Measurements from ENCODE around the gene P2RX7.

Gene P2RX7

DNA sequence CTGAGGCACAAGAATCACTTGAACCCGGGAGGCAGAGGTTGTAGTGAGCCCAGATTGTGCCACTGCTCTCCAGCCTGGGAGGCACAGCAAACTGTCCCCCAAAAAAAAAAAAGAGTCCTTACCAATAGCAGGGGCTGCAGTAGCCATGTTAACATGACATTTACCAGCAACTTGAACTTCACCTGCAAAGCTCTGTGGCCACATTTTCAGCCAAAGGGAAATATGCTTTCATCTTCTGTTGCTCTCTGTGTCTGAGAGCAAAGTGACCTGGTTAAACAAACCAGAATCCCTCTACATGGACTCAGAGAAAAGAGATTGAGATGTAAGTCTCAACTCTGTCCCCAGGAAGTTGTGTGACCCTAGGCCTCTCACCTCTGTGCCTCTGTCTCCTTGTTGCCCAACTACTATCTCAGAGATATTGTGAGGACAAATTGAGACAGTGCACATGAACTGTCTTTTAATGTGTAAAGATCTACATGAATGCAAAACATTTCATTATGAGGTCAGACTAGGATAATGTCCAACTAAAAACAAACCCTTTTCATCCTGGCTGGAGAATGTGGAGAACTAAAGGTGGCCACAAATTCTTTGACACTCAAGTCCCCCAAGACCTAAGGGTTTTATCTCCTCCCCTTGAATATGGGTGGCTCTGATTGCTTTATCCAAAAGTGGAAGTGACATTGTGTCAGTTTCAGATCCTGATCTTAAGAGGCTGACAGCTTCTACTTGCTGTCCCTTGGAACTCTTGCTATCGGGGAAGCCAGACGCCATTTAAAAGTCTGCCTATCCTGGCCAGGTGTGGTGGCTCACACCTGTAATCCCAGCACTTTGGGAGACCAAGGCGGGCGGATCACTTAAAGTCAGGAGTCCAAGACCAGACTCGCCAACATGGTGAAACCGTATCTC lies 52.6 kb downstream of the P2RX7 start:
- no peak for TF ChIP-seq TOX (CRISPR knock-in tag; IDR thresholded peaks at IDR 0.05; ENCODE audit: borderline replicate concordance)
- TF ChIP-seq CSDC2 (CRISPR knock-in tag; IDR thresholded peaks at IDR 0.05) = no peak
- ATAC-seq = no peak

- no peak for ATAC-seq
- no peak for TF ChIP-seq ARNTL (CRISPR knock-in tag; IDR thresholded peaks at IDR 0.05; ENCODE audit: borderline replicate concordance, low read depth)
- TF ChIP-seq SNAI2 (CRISPR knock-in tag; IDR thresholded peaks at IDR 0.05) = no peak
- no peak for TF ChIP-seq CSDC2 (CRISPR knock-in tag; IDR thresholded peaks at IDR 0.05)
- no peak for TF ChIP-seq ZFP3 (CRISPR knock-in tag; IDR thresholded peaks at IDR 0.05)
- no peak for TF ChIP-seq TCF4 (CRISPR knock-in tag; IDR thresholded peaks at IDR 0.05; ENCODE audit: borderline replicate concordance)
- TF ChIP-seq BACH2 (CRISPR knock-in tag; IDR thresholded peaks at IDR 0.05; ENCODE audit: borderline replicate concordance) = no peak
- TF ChIP-seq ISL1 (CRISPR knock-in tag; IDR thresholded peaks at IDR 0.05) = no peak
- no peak for TF ChIP-seq GLIS3 (CRISPR knock-in tag; IDR thresholded peaks at IDR 0.05)
- TF ChIP-seq, protein P1, sequence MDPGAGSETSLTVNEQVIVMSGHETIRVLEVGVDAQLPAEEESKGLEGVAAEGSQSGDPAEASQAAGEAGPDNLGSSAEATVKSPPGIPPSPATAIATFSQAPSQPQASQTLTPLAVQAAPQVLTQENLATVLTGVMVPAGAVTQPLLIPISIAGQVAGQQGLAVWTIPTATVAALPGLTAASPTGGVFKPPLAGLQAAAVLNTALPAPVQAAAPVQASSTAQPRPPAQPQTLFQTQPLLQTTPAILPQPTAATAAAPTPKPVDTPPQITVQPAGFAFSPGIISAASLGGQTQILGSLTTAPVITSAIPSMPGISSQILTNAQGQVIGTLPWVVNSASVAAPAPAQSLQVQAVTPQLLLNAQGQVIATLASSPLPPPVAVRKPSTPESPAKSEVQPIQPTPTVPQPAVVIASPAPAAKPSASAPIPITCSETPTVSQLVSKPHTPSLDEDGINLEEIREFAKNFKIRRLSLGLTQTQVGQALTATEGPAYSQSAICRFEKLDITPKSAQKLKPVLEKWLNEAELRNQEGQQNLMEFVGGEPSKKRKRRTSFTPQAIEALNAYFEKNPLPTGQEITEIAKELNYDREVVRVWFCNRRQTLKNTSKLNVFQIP (CRISPR knock-in tag; IDR thresholded peaks at IDR 0.05; ENCODE audit: borderline replicate concordance, low read depth) = no peak
- TF ChIP-seq TSHZ2 (CRISPR knock-in tag; IDR thresholded peaks at IDR 0.05) = no peak
- TF ChIP-seq ZFP30 (CRISPR knock-in tag; IDR thresholded peaks at IDR 0.05) = no peak
- TF ChIP-seq ESRRG (CRISPR knock-in tag; IDR thresholded peaks at IDR 0.05) = no peak
- TF ChIP-seq OSR1 (CRISPR knock-in tag; IDR thresholded peaks at IDR 0.05) = no peak
These were observed 54.1 kb downstream of the P2RX7 start for GRCh38 chr12:121186826-121187225.

GRCh38 chr12:121187501-121187900 lies 54.8 kb downstream of the P2RX7 start:
- TF ChIP-seq ZNF8 (CRISPR knock-in tag; IDR thresholded peaks at IDR 0.05) (no peak), TCF4 (CRISPR knock-in tag; IDR thresholded peaks at IDR 0.05; ENCODE audit: borderline replicate concordance) (no peak), ZFP30 (CRISPR knock-in tag; IDR thresholded peaks at IDR 0.05) (no peak), TSHZ2 (CRISPR knock-in tag; IDR thresholded peaks at IDR 0.05) (no peak), PPARA (CRISPR knock-in tag; IDR thresholded peaks at IDR 0.05; ENCODE audit: borderline replicate concordance) (no peak), ZNF565 (CRISPR knock-in tag; conservative IDR thresholded peaks at IDR 0.05; ENCODE audit: low read depth) (no peak), ISL1 (CRISPR knock-in tag; IDR thresholded peaks at IDR 0.05) (no peak), ZC3H10 (CRISPR knock-in tag; IDR thresholded peaks at IDR 0.05) (no peak), GLIS3 (CRISPR knock-in tag; IDR thresholded peaks at IDR 0.05) (no peak), ZFP3 (CRISPR knock-in tag; IDR thresholded peaks at IDR 0.05) (no peak)
- TF ChIP-seq, protein P1 (CRISPR knock-in tag; IDR thresholded peaks at IDR 0.05; ENCODE audit: borderline replicate concordance, low read depth) = no peak
- ATAC-seq = no peak

All from SK-N-SH treated with all-trans-retinoic acid at 6 μM for 48 hours (cell line).